ENCODE results near the gene CHCHD6.

- TF ChIP-seq EZH2 (IDR thresholded peaks at IDR 0.05; ENCODE audit: low read depth) (no peak), CTCF (conservative IDR thresholded peaks at IDR 0.05) (no peak)
Observed at GRCh38 chr3:126983653-126984390, 279.8 kb downstream of the CHCHD6 start.

Data from PC-9 (cell line).